Neural progenitor cell (in vitro differentiated cells): Measurements from ENCODE around the gene PUM1. TPM values are rescaled to one million over a fixed set of nuclear protein-coding genes. Genes with fewer than 3 reads are reported as not detected.

ENCODE experiments used
- DNase-seq: peaks from one replicate; pipeline ENCODE4 v3.0.0-alpha.2; 2016; ENCODE audit warnings: low spot score
- H2AFZ ChIP-seq: fragments of 200-600 bp; sonication (generic); replicated peaks from 2 replicates; pipeline ENCODE4 v1.6.1; 2016; ENCODE audit warnings: antibody characterized with exemption
- H3F3A ChIP-seq: fragments of 200-600 bp; sonication (generic); 2 replicates; pipeline ENCODE4 v1.6.1; 2016; ENCODE audit warnings: antibody characterized with exemption, low read depth
- H3K27ac ChIP-seq: fragments of 200-600 bp; sonication (generic); 2 replicates; pipeline ENCODE4 v1.5.1; 2016; ENCODE audit warnings: mild to moderate bottlenecking
- H3K27me3 ChIP-seq: fragments of 200-600 bp; sonication (generic); 2 replicates; pipeline ENCODE4 v1.6.1; 2016; ENCODE audit warnings: mild to moderate bottlenecking, moderate library complexity
- H3K36me3 ChIP-seq: fragments of 200-600 bp; sonication (generic); 2 replicates; pipeline ENCODE4 v1.5.1; 2016
- H3K4me1 ChIP-seq: fragments of 200-600 bp; sonication (generic); 2 replicates; pipeline ENCODE4 v1.6.1; 2016; ENCODE audit warnings: mixed run types
- H3K4me2 ChIP-seq: fragments of 200-600 bp; sonication (generic); 2 replicates; pipeline ENCODE4 v1.6.1; 2016
- H3K4me3 ChIP-seq: fragments of 200-600 bp; sonication (generic); 2 replicates; pipeline ENCODE4 v1.5.1; 2016
- H3K79me2 ChIP-seq: fragments of 200-600 bp; sonication (generic); 2 replicates; pipeline ENCODE4 v1.6.1; 2016; ENCODE audit warnings: low read depth
- H3K9ac ChIP-seq: fragments of 200-600 bp; sonication (generic); 2 replicates; pipeline ENCODE4 v1.6.1; 2016
- H3K9me3 ChIP-seq: fragments of 200-600 bp; sonication (generic); 2 replicates; pipeline ENCODE4 v1.5.1; 2016; ENCODE audit warnings: low read depth
- H4K20me1 ChIP-seq: fragments of 200-600 bp; sonication (generic); 2 replicates; pipeline ENCODE4 v1.6.1; 2016; ENCODE audit warnings: low read depth
- H3K27ac Mint-ChIP-seq: 3 replicates; pipeline ENCODE4 v1.8.0; 2021; ENCODE audit warnings: mixed read lengths
- H3K27me3 Mint-ChIP-seq: 2 replicates; pipeline ENCODE4 v1.8.0; 2022; ENCODE audit warnings: low read depth, mild to moderate bottlenecking, inconsistent platforms, moderate library complexity, mixed read lengths; ENCODE audit not compliant: insufficient read depth
- H3K36me3 Mint-ChIP-seq: 3 replicates; pipeline ENCODE4 v1.8.0; 2021; ENCODE audit warnings: mixed read lengths
- H3K4me1 Mint-ChIP-seq: 3 replicates; pipeline ENCODE4 v1.8.0; 2021; ENCODE audit warnings: mixed read lengths
- H3K4me3 Mint-ChIP-seq: 3 replicates; pipeline ENCODE4 v1.8.0; 2021; ENCODE audit warnings: mild to moderate bottlenecking, moderate library complexity, mixed read lengths
- H3K9me3 Mint-ChIP-seq: 3 replicates; pipeline ENCODE4 v1.8.0; 2020; ENCODE audit warnings: mixed read lengths
- CTCF ChIP-seq: fragments of 200-600 bp; sonication (generic); IDR thresholded peaks from 2 replicates; pipeline ENCODE4 v1.5.1; 2017; ENCODE audit warnings: antibody characterized with exemption, mild to moderate bottlenecking
- EZH2 ChIP-seq: fragments of 200-600 bp; sonication (generic); IDR thresholded peaks from 2 replicates; pipeline ENCODE4 v1.6.1; 2017; ENCODE audit warnings: antibody characterized with exemption, mild to moderate bottlenecking, moderate library complexity
- EZH2phosphoT487 ChIP-seq: fragments of 200-600 bp; sonication (generic); IDR thresholded peaks from 2 replicates; pipeline ENCODE4 v1.6.1; 2017; ENCODE audit warnings: antibody characterized with exemption
- total RNA-seq: library from RNA; depleted of rRNA; stranded (reverse); fragments of >200 nt; gene quantifications from 2 replicates; pipeline ENCODE4 v1.2.3, GENCODE V29; 2015; ENCODE audit warnings: low replicate concordance

PUM1 gene
- total RNA-seq, 1 donor from 2014 or later = 130 TPM

GRCh38 chr1:30998171-30998570 lies 67.3 kb downstream of the PUM1 start:
- Mint-ChIP-seq H3K9me3 (no peaks in the 10 kb centered on the region), H3K27ac (no peak overlapping the region), H3K4me3 (no peak overlapping the region), H3K27me3 (peaks cover 3% of the 10 kb centered on the region), H3K36me3 (peaks cover 25% of the 10 kb centered on the region), H3K4me1 (no peaks in the 10 kb centered on the region)
- H3K27ac ChIP-seq = no peak overlapping the region
- H2AFZ ChIP-seq = no peak overlapping the region
- H4K20me1 ChIP-seq = peaks cover 100% of the 10 kb centered on the region
- no peak overlapping the region for H3K4me3 ChIP-seq
- no peaks in the 10 kb centered on the region for H3K9me3 ChIP-seq
- H3K36me3 ChIP-seq = no peaks in the 10 kb centered on the region
- no peaks in the 10 kb centered on the region for H3K27me3 ChIP-seq
- H3F3A ChIP-seq = peaks cover 19% of the 10 kb centered on the region
- no peak overlapping the region for H3K4me2 ChIP-seq
- no peaks in the 10 kb centered on the region for H3K4me1 ChIP-seq
- no peak for DNase-seq
- TF ChIP-seq EZH2phosphoT487 (no peak), EZH2 (no peak), CTCF (no peak)
- H3K79me2 ChIP-seq = peaks cover 100% of the 10 kb centered on the region
- H3K9ac ChIP-seq = no peak overlapping the region

GRCh38 chr1:30997463-30998057 lies 68.0 kb downstream of the PUM1 start:
- Mint-ChIP-seq H3K4me3 (no peak overlapping the region), H3K4me1 (no peaks in the 10 kb centered on the region), H3K27me3 (peaks cover 3% of the 10 kb centered on the region), H3K36me3 (peaks cover 26% of the 10 kb centered on the region), H3K9me3 (no peaks in the 10 kb centered on the region), H3K27ac (no peak overlapping the region)
- Histone ChIP-seq H3K27ac (no peak overlapping the region), H3K79me2 (peaks cover 100% of the 10 kb centered on the region), H3K9me3 (no peaks in the 10 kb centered on the region), H3F3A (peaks cover 19% of the 10 kb centered on the region), H3K36me3 (no peaks in the 10 kb centered on the region), H2AFZ (no peak overlapping the region), H4K20me1 (peaks cover 100% of the 10 kb centered on the region), H3K4me3 (no peak overlapping the region), H3K9ac (no peak overlapping the region), H3K4me1 (no peaks in the 10 kb centered on the region), H3K27me3 (no peaks in the 10 kb centered on the region), H3K4me2 (no peak overlapping the region)
- no peak for DNase-seq
- TF ChIP-seq CTCF (no peak), EZH2phosphoT487 (no peak), EZH2 (no peak)

GRCh38 chr1:30995990-30996612 lies 69.4 kb downstream of the PUM1 start:
- Mint-ChIP-seq H3K27ac (no peak overlapping the region), H3K4me3 (no peak overlapping the region), H3K27me3 (peaks cover 3% of the 10 kb centered on the region), H3K36me3 (peaks cover 28% of the 10 kb centered on the region), H3K9me3 (no peaks in the 10 kb centered on the region), H3K4me1 (no peaks in the 10 kb centered on the region)
- TF ChIP-seq CTCF (no peak), EZH2phosphoT487 (no peak), EZH2 (no peak)
- Histone ChIP-seq H3F3A (peaks cover 23% of the 10 kb centered on the region), H3K4me3 (no peak overlapping the region), H3K36me3 (peaks cover 4% of the 10 kb centered on the region), H3K9me3 (no peaks in the 10 kb centered on the region), H3K27me3 (no peaks in the 10 kb centered on the region), H3K4me2 (no peak overlapping the region), H3K9ac (no peak overlapping the region), H2AFZ (no peak overlapping the region), H3K4me1 (no peaks in the 10 kb centered on the region), H3K27ac (no peak overlapping the region), H3K79me2 (peaks cover 100% of the 10 kb centered on the region), H4K20me1 (peaks cover 100% of the 10 kb centered on the region)
- DNase-seq = no peak
